ENCODE results near the gene DIO2.

Gene DIO2

GRCh38 chr14:80211153-80212022 is at the start of gene DIO2:
TSS of gene DIO2 (minus strand) at chr14:80211504. CDS start at chr14:80211472, 32 bp downstream.
- DNase-seq = no peak

- peak in 1 of 2 experiments; percentile 56 for DNase-seq
These were observed 49.3 kb upstream of the DIO2 start for GRCh38 chr14:80260645-80261044.

GRCh38 chr14:80239631-80240030 is 28.3 kb upstream of the DIO2 start:
- DNase-seq = no peak

- no peak for DNase-seq
These were observed 25.8 kb upstream of the DIO2 start for GRCh38 chr14:80237143-80237542.

GRCh38 chr14:80233470-80234089 is 22.3 kb upstream of the DIO2 start:
- no peak for DNase-seq

GRCh38 chr14:80231702-80232101 is 20.4 kb upstream of the DIO2 start:
- no peak for DNase-seq

- DNase-seq = no peak
These were observed 12.6 kb upstream of the DIO2 start for GRCh38 chr14:80223696-80224465.

GRCh38 chr14:80216818-80217217 is 5.5 kb upstream of the DIO2 start:
- no peak for DNase-seq

GRCh38 chr14:80215756-80216581 is 4.7 kb upstream of the DIO2 start:
- peak; percentile 78 to 84 for DNase-seq

- no peak for DNase-seq
These were observed 3.8 kb upstream of the DIO2 start for GRCh38 chr14:80215081-80215480.

- peak in 1 of 2 experiments; percentile 19 for DNase-seq
These were observed 2.3 kb upstream of the DIO2 start for GRCh38 chr14:80213602-80214001.

- no peak for DNase-seq
These were observed 706 bp upstream of the DIO2 start for GRCh38 chr14:80212023-80212397.

GRCh38 chr14:80208461-80208860 is 2.8 kb downstream of the DIO2 start:
- no peak for DNase-seq

GRCh38 chr14:80206351-80207080 is 4.8 kb downstream of the DIO2 start:
- no peak for DNase-seq

GRCh38 chr14:80202888-80203562 is 8.3 kb downstream of the DIO2 start:
- DNase-seq = no peak

- no peak for DNase-seq
These were observed 11.2 kb downstream of the DIO2 start for GRCh38 chr14:80200093-80200492.

GRCh38 chr14:80188571-80188970 is 22.7 kb downstream of the DIO2 start:
- DNase-seq = no peak

- DNase-seq = no peak
These were observed 25.0 kb downstream of the DIO2 start for GRCh38 chr14:80186301-80186800.

- no peak for DNase-seq
These were observed 34.4 kb downstream of the DIO2 start for GRCh38 chr14:80176893-80177292.

- DNase-seq = no peak
These were observed 38.8 kb downstream of the DIO2 start for GRCh38 chr14:80172375-80173051.

Measured in NCI-H1930 (cell line).